HepG2 (cell line): Measurements from ENCODE around the gene SLC38A1. TPM values are rescaled to one million over a fixed set of nuclear protein-coding genes. Genes with fewer than 3 reads are reported as not detected.

ENCODE experiments used
- ATAC-seq: fragments of 200-7000 bp; cut with Tn5 transposase; 3 replicates; pipeline ENCODE4 v1.9.1; 2020; ENCODE audit warnings: mild to moderate bottlenecking, moderate library complexity
- BruUV-seq: library from RNA; stranded (reverse); fragments of 400-500 nt; replicated peaks from 2 replicates; lab custom pipeline; 2021; lab: Mats Ljungman, UMichigan
- CTCF ChIA-PET: fragments of 300-600 bp; formaldehyde crosslinking; extraction: SDS; loops from one replicate; lab custom pipeline; 2021; ENCODE audit warnings: low total read pairs, inconsistent platforms, low intra/inter-chr PET ratio; lab: Yijun Ruan, JAX
- POLR2A ChIA-PET: fragments of 350-600 bp; sonication (Branson Sonifier 250); formaldehyde crosslinking; loops from one replicate; lab custom pipeline; 2020; ENCODE audit warnings: antibody characterized with exemption, inconsistent platforms; lab: Yijun Ruan, JAX
- DNase-seq: peaks from one replicate; pipeline ENCODE4 v3.0.0-alpha.2; 2015; ENCODE audit warnings: low spot score
- FAIRE-seq: peaks from 3 replicates; lab custom pipeline; 2011; peaks lifted over from hg19 to GRCh38; lab: Jason Lieb, UNC
- H2AFZ ChIP-seq: one replicate; pipeline ENCODE4 v1.6.1; 2011; ENCODE audit warnings: low read length, inconsistent platforms
- H3K27ac ChIP-seq: fragments of 300-600 bp; 3 replicates; pipeline ENCODE4 v1.8.0; 2011; ENCODE audit warnings: mixed run types, mild to moderate bottlenecking, mixed read lengths, low read length, inconsistent platforms; ENCODE audit not compliant: insufficient read depth; ENCODE audit errors: extremely low read length
- H3K27me3 ChIP-seq, 2 experiments: fragments of 200-600 bp in 1 of 2; 2 replicates in 1 of 2; 3 replicates in 1 of 2; pipeline versions ENCODE4 v1.6.0 to v1.8.0; 2011; ENCODE audit warnings: low read length in 2 of 2, mild to moderate bottlenecking in 2 of 2, moderate library complexity in 2 of 2, inconsistent platforms in 1 of 2; ENCODE audit not compliant: insufficient read depth in 2 of 2, control insufficient read depth in 1 of 2
- H3K36me3 ChIP-seq, 2 experiments: fragments of 200-600 bp in 1 of 2; replicated peaks in 1 of 2; 2 replicates in 1 of 2; 3 replicates in 1 of 2; pipeline versions ENCODE4 v1.5.1 to v1.8.0; 2011; ENCODE audit warnings: low read length in 2 of 2, inconsistent platforms in 1 of 2; ENCODE audit not compliant: insufficient read depth in 2 of 2, control insufficient read depth in 1 of 2
- H3K4me1 ChIP-seq: 2 replicates; pipeline ENCODE4 v1.5.1; 2012; ENCODE audit warnings: low read length, inconsistent platforms; ENCODE audit not compliant: insufficient read depth
- H3K4me2 ChIP-seq: 2 replicates; pipeline ENCODE4 v1.6.0; 2011; ENCODE audit warnings: low read depth, low read length, inconsistent platforms
- H3K4me3 ChIP-seq, 3 experiments: fragments of 200-600 bp in 1 of 3; sonication (generic), shearing (Covaris generic) in 1 of 3; replicated peaks in 1 of 3; 2 replicates each; pipeline ENCODE4 v1.5.1; 2011 to 2016; ENCODE audit warnings: low read length in 3 of 3, inconsistent platforms in 2 of 3, low read depth in 2 of 3, mild to moderate bottlenecking in 2 of 3, control low read depth in 1 of 3, mixed read lengths in 1 of 3; ENCODE audit not compliant: insufficient read depth in 1 of 3
- H3K79me2 ChIP-seq: one replicate; pipeline ENCODE4 v1.6.1; 2011; ENCODE audit warnings: low read length, inconsistent platforms; ENCODE audit not compliant: insufficient read depth
- H3K9ac ChIP-seq: 2 replicates; pipeline ENCODE4 v1.6.0; 2011; ENCODE audit warnings: mild to moderate bottlenecking, low read depth, low read length, inconsistent platforms; ENCODE audit not compliant: insufficient read depth
- H3K9me3 ChIP-seq: 2 replicates; pipeline ENCODE4 v1.5.1; 2012; ENCODE audit warnings: mild to moderate bottlenecking, low read length
- H4K20me1 ChIP-seq: 2 replicates; pipeline ENCODE4 v1.6.0; 2011; ENCODE audit warnings: inconsistent platforms, mild to moderate bottlenecking, low read length, moderate library complexity; ENCODE audit not compliant: insufficient read depth
- CHD2 ChIP-seq: IDR thresholded peaks from 2 replicates; pipeline ENCODE4 v1.6.1; 2011; ENCODE audit warnings: low read depth, low read length, improper control_type of control experiment
- DMAP1 ChIP-seq: IDR thresholded peaks from 2 replicates; pipeline ENCODE4 v1.6.1; 2016
- IKZF4 ChIP-seq: sonication (generic); formaldehyde crosslinking; IDR thresholded peaks from 2 replicates; pipeline ENCODE4 v1.5.1; 2020; ENCODE audit warnings: borderline replicate concordance, mild to moderate bottlenecking, low read depth, missing genetic modification reagents; ENCODE audit errors: not compliant biosample characterization
- KDM3A ChIP-seq: IDR thresholded peaks from 2 replicates; pipeline ENCODE4 v1.6.1; 2018; ENCODE audit warnings: low read depth, missing compliant biosample characterization
- RAD51 ChIP-seq: fragments of 450-650 bp; IDR thresholded peaks from 2 replicates; pipeline ENCODE4 v1.6.1; 2016; ENCODE audit warnings: borderline replicate concordance
- RBFOX2 ChIP-seq: fragments of 200-400 bp; formaldehyde crosslinking; IDR thresholded peaks from 2 replicates; pipeline ENCODE4 v1.6.1; 2017; ENCODE audit warnings: low read depth, mild to moderate bottlenecking, low read length
- ZNF382 ChIP-seq: sonication (generic); formaldehyde crosslinking; IDR thresholded peaks from 2 replicates; pipeline ENCODE4 v1.5.0; 2020; ENCODE audit warnings: missing genetic modification reagents, mild to moderate bottlenecking, borderline replicate concordance
- ZNF441 ChIP-seq: sonication (generic); formaldehyde crosslinking; IDR thresholded peaks from 2 replicates; pipeline ENCODE4 v1.7.0; 2021; ENCODE audit warnings: missing genetic modification reagents, borderline replicate concordance
- ZNF580 ChIP-seq: IDR thresholded peaks from 2 replicates; pipeline ENCODE4 v1.6.1; 2016; ENCODE audit warnings: low read depth, borderline replicate concordance
- ZNF605 ChIP-seq: sonication (generic); formaldehyde crosslinking; IDR thresholded peaks from 2 replicates; pipeline ENCODE4 v1.8.0; 2022; ENCODE audit warnings: mild to moderate bottlenecking, missing genetic modification reagents
- ZNF646 ChIP-seq: sonication (generic); formaldehyde crosslinking; IDR thresholded peaks from 2 replicates; pipeline ENCODE4 v1.9.0; 2021; ENCODE audit warnings: mild to moderate bottlenecking, missing genetic modification reagents
- ZNF678 ChIP-seq: sonication (generic); formaldehyde crosslinking; IDR thresholded peaks from 2 replicates; pipeline ENCODE4 v1.4.0; 2020; ENCODE audit warnings: mild to moderate bottlenecking, missing genetic modification reagents
- WGBS: methylation state at CpG from one replicate; pipeline ENCODE4 v1.1.6; 2017; ENCODE audit warnings: low lambda C conversion rate; 5-methylcytosine and 5-hydroxymethylcytosine counted together
- in situ Hi-C: cut with HindIII; loops from 2 replicates; pipeline ENCODE4 v1.10.0; 2017; ENCODE audit warnings: low pct_unique_long_range_greater_than_20kb; ENCODE audit not compliant: extremely low pct_ligation_motif_present
- intact Hi-C: fragments of 100-400 bp; cut with micrococcal nuclease; formaldehyde crosslinking; loops from one replicate; pipeline ENCODE4 v1.10.0; 2022; ENCODE audit not compliant: unreplicated experiment
- polyA plus RNA-seq, 8 experiments: library from polyadenylated mRNA; depleted of rRNA in 3 of 8; stranded (reverse) in 7 of 8; unstranded in 1 of 8; fragments of >200 nt; fragmentation: Illumina TruSeq in 4 of 8; extraction: Trizol in 4 of 8; gene quantifications; 2 replicates each; pipeline versions ENCODE4 v1.2.1 to v1.2.3, GENCODE V29; 2011 to 2016; ENCODE audit warnings: low read depth in 4 of 8, missing spikeins in 1 of 8, mixed read lengths in 1 of 8; ENCODE audit not compliant: insufficient read depth in 1 of 8
- total RNA-seq, 5 experiments: library from RNA; depleted of rRNA; stranded (reverse); fragments of >200 nt; fragmentation: Illumina TruSeq; extraction: Trizol; gene quantifications; 2 replicates each; pipeline ENCODE4 v1.2.3, GENCODE V29; 2016; ENCODE audit warnings: low read depth in 1 of 5

Gene SLC38A1
- total and polyA plus RNA-seq, 2 of the 13 experiments (the other 11 are each of a cell fraction or from before 2014, with no cell fraction given) = 47.0 to 50.6 TPM

GRCh38 chr12:46318037-46318436, 49.2 kb upstream of the SLC38A1 start:
- intact Hi-C loops (no loop called here), in situ Hi-C loops (no loop called here)
- FAIRE-seq (no peak), DNase-seq (no peak), ATAC-seq (no peak)
- POLR2A ChIA-PET = no interaction called here
- Histone ChIP-seq H3K9ac (no peak overlapping the region), H3K9me3 (no peaks in the 10 kb centered on the region), H3K79me2 (no peaks in the 10 kb centered on the region), H3K4me3 (no peak overlapping the region), H4K20me1 (no peaks in the 10 kb centered on the region), H2AFZ (no peak overlapping the region), H3K4me1 (no peaks in the 10 kb centered on the region), H3K27me3 (peaks cover 0 to 3% of the 10 kb centered on the region in 2 experiments; a peak in 1 of 5 replicates), H3K4me2 (no peak overlapping the region), H3K27ac (no peak overlapping the region), H3K36me3 (no peaks in the 10 kb centered on the region)
- TF ChIP-seq DMAP1 (CRISPR knock-in tag) = no peak
- TF ChIP-seq CHD2 = no peak
- TF ChIP-seq RBFOX2 = no peak
- no peak for TF ChIP-seq ZNF580 (CRISPR knock-in tag)
- no peak for TF ChIP-seq ZNF678 (CRISPR knock-in tag)
- CTCF ChIA-PET = no interaction called here
- 43% methylated on average over 5 of the region's 5 CpGs for WGBS
- no TSS peak for BruUV-seq

- H3K27me3 ChIP-seq = no peaks in the 10 kb centered on the region; a peak in 2 of 5 replicates
- DNase-seq (no peak), FAIRE-seq (no peak), ATAC-seq (no peak)
- 40% methylated on average over 3 of the region's 3 CpGs for WGBS
- no peaks in the 10 kb centered on the region for H4K20me1 ChIP-seq
- intact Hi-C loops = loop anchor here (10.0 kb wide), 1 partner anchor 149 kb away; no protein-coding TSS in a partner anchor
- H3K27ac ChIP-seq = no peak overlapping the region
- no TSS peak for BruUV-seq
- H3K4me1 ChIP-seq = no peaks in the 10 kb centered on the region
- H3K36me3 ChIP-seq = no peaks in the 10 kb centered on the region
- in situ Hi-C loops = no loop called here
- TF ChIP-seq ZNF441 (CRISPR knock-in tag) (no peak), IKZF4 (CRISPR knock-in tag) (no peak), CHD2 (no peak), ZNF605 (CRISPR knock-in tag) (no peak), ZNF646 (CRISPR knock-in tag) (no peak), KDM3A (CRISPR knock-in tag) (no peak), ZNF382 (CRISPR knock-in tag) (no peak), RAD51 (no peak)
- no peak overlapping the region for H3K9ac ChIP-seq
- H3K4me3 ChIP-seq = no peak overlapping the region
- CTCF ChIA-PET = interaction anchor here (1.7 kb wide), 1 partner anchor 179 kb away, joined by 5 read pairs; no protein-coding TSS in a partner anchor
- H2AFZ ChIP-seq = no peak overlapping the region
- no peaks in the 10 kb centered on the region for H3K9me3 ChIP-seq
- H3K79me2 ChIP-seq = no peaks in the 10 kb centered on the region
- POLR2A ChIA-PET = no interaction called here
- H3K4me2 ChIP-seq = no peak overlapping the region
Observed at GRCh38 chr12:46304070-46304469, 35.2 kb upstream of the SLC38A1 start.
